Type B pancreatic cell (in vitro differentiated cells): Measurements from ENCODE around the gene EIF4H. TPM values are rescaled to one million over a fixed set of nuclear protein-coding genes. Genes with fewer than 3 reads are reported as not detected.

Experiments used
- DNase-seq: peaks from one replicate; pipeline ENCODE4 v3.0.0; 2021; ENCODE audit warnings: mixed read lengths; ENCODE audit not compliant: unreplicated experiment; ENCODE audit errors: extremely low spot score
- H3K27ac Mint-ChIP-seq: 2 replicates; pipeline ENCODE4 v1.8.0; 2021; ENCODE audit warnings: mild to moderate bottlenecking, mixed read lengths
- H3K27me3 Mint-ChIP-seq: 2 replicates; pipeline ENCODE4 v1.8.0; 2021; ENCODE audit warnings: mixed read lengths
- H3K36me3 Mint-ChIP-seq: 2 replicates; pipeline ENCODE4 v1.8.0; 2021; ENCODE audit warnings: mixed read lengths
- H3K4me1 Mint-ChIP-seq: one replicate; pipeline ENCODE4 v1.8.0; 2021; ENCODE audit warnings: mixed read lengths; ENCODE audit not compliant: unreplicated experiment
- H3K4me3 Mint-ChIP-seq: 2 replicates; pipeline ENCODE4 v1.8.0; 2021; ENCODE audit warnings: mild to moderate bottlenecking, mixed read lengths
- H3K9me3 Mint-ChIP-seq: 2 replicates; pipeline ENCODE4 v1.8.0; 2021; ENCODE audit warnings: mixed read lengths
- total RNA-seq: library from RNA; stranded (reverse); gene quantifications from 2 replicates; pipeline ENCODE4 v1.2.1, GENCODE V29; 2021; ENCODE audit warnings: low replicate concordance
- TF ChIP-seq, protein P1 (sequence below): fragments of 200-600 bp; sonication (generic); conservative IDR thresholded peaks from 2 replicates; pipeline ENCODE4 v1.5.0; 2021; ENCODE audit warnings: antibody characterized with exemption, mild to moderate bottlenecking

EIF4H gene
- total RNA-seq, 1 donor from 2014 or later, result 251 TPM

- H3K36me3 Mint-ChIP-seq, result peaks cover 16% of the 10 kb centered on the region
- no peaks in the 10 kb centered on the region for H3K27me3 Mint-ChIP-seq
- no peaks in the 10 kb centered on the region for H3K9me3 Mint-ChIP-seq
- H3K4me3 Mint-ChIP-seq, result peak overlapping the region; percentile 90
- no peak for DNase-seq
- peak overlapping the region; percentile 96 for H3K27ac Mint-ChIP-seq
- TF ChIP-seq, protein P1, sequence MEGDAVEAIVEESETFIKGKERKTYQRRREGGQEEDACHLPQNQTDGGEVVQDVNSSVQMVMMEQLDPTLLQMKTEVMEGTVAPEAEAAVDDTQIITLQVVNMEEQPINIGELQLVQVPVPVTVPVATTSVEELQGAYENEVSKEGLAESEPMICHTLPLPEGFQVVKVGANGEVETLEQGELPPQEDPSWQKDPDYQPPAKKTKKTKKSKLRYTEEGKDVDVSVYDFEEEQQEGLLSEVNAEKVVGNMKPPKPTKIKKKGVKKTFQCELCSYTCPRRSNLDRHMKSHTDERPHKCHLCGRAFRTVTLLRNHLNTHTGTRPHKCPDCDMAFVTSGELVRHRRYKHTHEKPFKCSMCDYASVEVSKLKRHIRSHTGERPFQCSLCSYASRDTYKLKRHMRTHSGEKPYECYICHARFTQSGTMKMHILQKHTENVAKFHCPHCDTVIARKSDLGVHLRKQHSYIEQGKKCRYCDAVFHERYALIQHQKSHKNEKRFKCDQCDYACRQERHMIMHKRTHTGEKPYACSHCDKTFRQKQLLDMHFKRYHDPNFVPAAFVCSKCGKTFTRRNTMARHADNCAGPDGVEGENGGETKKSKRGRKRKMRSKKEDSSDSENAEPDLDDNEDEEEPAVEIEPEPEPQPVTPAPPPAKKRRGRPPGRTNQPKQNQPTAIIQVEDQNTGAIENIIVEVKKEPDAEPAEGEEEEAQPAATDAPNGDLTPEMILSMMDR, result no peak
- H3K4me1 Mint-ChIP-seq, result peaks cover 30% of the 10 kb centered on the region
These were observed 1.2 kb downstream of the EIF4H start for GRCh38 chr7:74175340-74175739.

GRCh38 chr7:74176555-74176954, 2.4 kb downstream of the EIF4H start:
- Mint-ChIP-seq H3K27me3 (no peaks in the 10 kb centered on the region), H3K4me3 (peak overlapping the region; percentile 90), H3K4me1 (peaks cover 30% of the 10 kb centered on the region), H3K9me3 (no peaks in the 10 kb centered on the region), H3K27ac (peak overlapping the region; percentile 96), H3K36me3 (peaks cover 16% of the 10 kb centered on the region)
- TF ChIP-seq, protein P1, result no peak
- DNase-seq, result no peak

DNA sequence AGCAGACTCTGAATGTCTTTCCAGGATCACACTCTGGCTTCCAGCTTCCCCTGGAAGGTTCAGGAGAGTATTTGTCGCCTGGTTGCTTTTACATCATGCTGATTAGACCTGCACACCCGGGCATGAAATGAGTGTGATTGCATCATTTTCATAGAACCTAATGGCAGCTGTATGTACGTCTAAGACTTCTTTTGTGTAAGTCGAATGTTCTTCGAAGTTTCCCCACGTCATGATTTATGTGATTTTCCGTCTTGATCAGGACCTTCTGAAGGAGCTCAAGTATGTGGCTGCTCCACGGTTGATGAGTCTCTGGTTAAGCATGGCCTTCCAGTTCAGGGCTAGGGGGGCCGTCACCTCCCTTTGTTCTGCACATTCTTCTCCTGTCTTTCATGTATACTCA, 4.5 kb downstream of the EIF4H start:
- DNase-seq, result no peak
- peak overlapping the region; percentile 25 for H3K27ac Mint-ChIP-seq
- peaks cover 23% of the 10 kb centered on the region for H3K36me3 Mint-ChIP-seq
- H3K4me1 Mint-ChIP-seq, result peaks cover 39% of the 10 kb centered on the region
- H3K27me3 Mint-ChIP-seq, result no peaks in the 10 kb centered on the region
- peak overlapping the region; percentile 42 for H3K4me3 Mint-ChIP-seq
- no peaks in the 10 kb centered on the region for H3K9me3 Mint-ChIP-seq
- TF ChIP-seq, protein P1, result no peak

DNA sequence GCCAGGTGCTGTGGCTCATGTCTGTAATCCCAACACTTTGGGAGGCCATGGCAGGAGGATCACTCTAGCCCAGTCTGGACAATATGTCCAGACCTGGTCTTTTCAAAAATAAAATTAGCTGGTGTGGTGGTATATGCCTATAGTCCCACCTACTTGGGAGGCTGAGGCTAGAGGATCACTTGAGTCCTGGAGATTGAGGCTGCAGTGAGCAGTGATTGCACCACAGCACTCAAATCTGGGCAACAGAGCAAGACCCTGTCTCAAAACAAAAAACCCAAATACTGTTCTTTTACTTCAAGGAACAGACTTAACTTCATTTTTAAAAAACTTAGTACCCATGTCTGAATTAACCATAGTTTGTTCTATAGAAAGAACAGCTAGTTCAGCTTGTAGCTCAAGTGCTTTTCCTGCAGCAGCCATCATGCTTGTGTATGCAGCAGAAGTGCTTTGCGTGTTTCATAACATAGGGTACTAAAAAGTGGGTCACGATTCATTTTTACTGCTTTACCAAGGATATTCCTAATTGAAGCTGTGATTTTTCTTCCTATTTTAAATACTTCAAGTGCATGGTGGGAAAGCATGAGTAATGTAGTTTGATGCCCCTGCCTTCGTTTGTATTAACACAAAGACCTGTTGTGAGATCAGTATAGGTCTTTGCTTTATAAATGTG, 5.9 kb downstream of the EIF4H start:
- no peak overlapping the region for H3K4me3 Mint-ChIP-seq
- peak overlapping the region; percentile 39 for H3K27ac Mint-ChIP-seq
- DNase-seq, result no peak
- peaks cover 27% of the 10 kb centered on the region for H3K36me3 Mint-ChIP-seq
- H3K4me1 Mint-ChIP-seq, result peaks cover 47% of the 10 kb centered on the region
- TF ChIP-seq, protein P1, result no peak
- no peaks in the 10 kb centered on the region for H3K27me3 Mint-ChIP-seq
- no peaks in the 10 kb centered on the region for H3K9me3 Mint-ChIP-seq

DNA sequence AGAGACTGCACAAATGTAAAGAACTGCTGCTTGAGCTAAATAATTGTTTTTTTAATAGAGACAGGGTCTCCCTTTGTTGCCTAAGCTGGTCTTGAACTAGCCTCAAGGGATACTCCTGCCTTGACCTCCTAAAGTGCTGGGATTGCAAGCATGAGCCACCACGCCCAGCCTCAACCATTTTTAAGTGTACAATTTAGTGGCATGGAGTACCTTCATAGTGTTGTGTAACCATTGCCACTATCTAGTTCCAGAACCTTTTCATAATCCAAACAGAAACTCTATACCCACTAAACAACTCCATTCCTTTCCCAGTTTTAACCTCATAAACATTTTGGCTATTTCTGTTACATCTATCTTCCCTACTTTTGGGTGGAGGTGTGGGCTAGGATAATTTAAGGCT, 6.7 kb downstream of the EIF4H start:
- TF ChIP-seq, protein P1, result no peak
- H3K36me3 Mint-ChIP-seq, result peaks cover 27% of the 10 kb centered on the region
- no peaks in the 10 kb centered on the region for H3K9me3 Mint-ChIP-seq
- H3K27ac Mint-ChIP-seq, result peak overlapping the region; percentile 39
- no peak for DNase-seq
- H3K27me3 Mint-ChIP-seq, result no peaks in the 10 kb centered on the region
- no peak overlapping the region for H3K4me3 Mint-ChIP-seq
- peaks cover 42% of the 10 kb centered on the region for H3K4me1 Mint-ChIP-seq
